ENCODE results near the gene SLC29A4.

SLC29A4 gene

DNA sequence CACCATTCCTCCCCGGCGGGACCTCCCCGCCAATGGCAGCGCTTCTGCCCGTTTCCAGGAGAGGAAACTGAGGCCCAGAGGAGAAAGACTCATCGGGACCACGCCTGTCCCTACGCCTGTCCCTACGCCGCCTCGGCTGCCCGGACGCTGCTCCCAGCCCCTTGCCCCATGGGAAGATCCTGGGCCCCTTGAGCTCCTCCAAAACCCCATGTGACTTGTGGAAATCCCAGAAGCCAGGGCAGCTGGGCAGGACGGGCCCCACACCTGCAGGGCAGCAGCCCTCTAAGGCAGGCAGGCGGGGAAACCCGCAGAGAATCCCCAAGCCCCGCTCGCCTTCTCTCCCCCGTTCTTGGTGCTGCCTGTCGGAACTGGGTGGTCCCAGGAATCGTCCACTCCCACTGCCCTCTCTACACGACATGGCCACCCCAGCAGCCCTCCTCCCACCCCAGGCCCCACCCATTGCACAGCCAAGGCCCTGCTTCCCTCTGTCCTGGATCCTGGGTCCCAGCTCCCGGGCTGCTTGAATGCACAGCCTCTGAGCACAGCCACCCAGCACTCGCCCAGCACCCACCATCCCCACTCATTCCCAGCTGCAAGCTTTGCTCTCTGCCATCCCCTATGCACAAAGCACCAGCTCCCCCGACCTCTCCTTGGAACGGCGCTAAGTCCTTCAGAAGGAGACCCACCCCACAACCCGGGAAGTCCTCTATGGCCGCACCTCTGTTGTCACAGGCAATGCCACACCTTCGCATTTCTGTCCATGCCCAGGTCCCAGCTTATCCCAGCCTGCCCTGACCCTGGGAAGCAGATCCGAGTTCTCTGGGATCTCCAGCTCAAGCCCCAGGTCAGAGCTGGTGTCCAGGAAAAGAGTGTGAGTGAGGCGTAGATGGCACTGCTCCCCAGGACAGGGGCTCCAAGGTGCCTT, 50.6 kb downstream of the SLC29A4 start:
- Histone ChIP-seq H3K4me3 (ENCODE audit: low read depth, low read length, poor library complexity, severe bottlenecking) (no peak overlapping the region), H3K9ac (ENCODE audit: low read length) (no peak overlapping the region), H3K27ac (ENCODE audit: low read depth, low read length, poor library complexity, severe bottlenecking) (no peak overlapping the region), H4K20me1 (ENCODE audit: insufficient read depth, low read length) (no peaks in the 10 kb centered on the region), H3K4me1 (ENCODE audit: insufficient read depth, low read length, severe bottlenecking) (peaks cover 15% of the 10 kb centered on the region), H3K79me2 (ENCODE audit: insufficient read depth, low read length) (no peaks in the 10 kb centered on the region), H2AFZ (ENCODE audit: low read length) (no peak overlapping the region), H3K36me3 (ENCODE audit: insufficient read depth, low read length) (peaks cover 38% of the 10 kb centered on the region), H3F3A (ENCODE audit: insufficient read depth, low read length) (no peaks in the 10 kb centered on the region), H3K9me2 (ENCODE audit: low read depth, low read length) (no peaks in the 10 kb centered on the region), H3K9me3 (ENCODE audit: low read length) (no peaks in the 10 kb centered on the region), H3K27me3 (ENCODE audit: insufficient read depth, low read length) (no peaks in the 10 kb centered on the region), H3K4me2 (ENCODE audit: low read length) (no peak overlapping the region)
- TF ChIP-seq, protein P1, sequence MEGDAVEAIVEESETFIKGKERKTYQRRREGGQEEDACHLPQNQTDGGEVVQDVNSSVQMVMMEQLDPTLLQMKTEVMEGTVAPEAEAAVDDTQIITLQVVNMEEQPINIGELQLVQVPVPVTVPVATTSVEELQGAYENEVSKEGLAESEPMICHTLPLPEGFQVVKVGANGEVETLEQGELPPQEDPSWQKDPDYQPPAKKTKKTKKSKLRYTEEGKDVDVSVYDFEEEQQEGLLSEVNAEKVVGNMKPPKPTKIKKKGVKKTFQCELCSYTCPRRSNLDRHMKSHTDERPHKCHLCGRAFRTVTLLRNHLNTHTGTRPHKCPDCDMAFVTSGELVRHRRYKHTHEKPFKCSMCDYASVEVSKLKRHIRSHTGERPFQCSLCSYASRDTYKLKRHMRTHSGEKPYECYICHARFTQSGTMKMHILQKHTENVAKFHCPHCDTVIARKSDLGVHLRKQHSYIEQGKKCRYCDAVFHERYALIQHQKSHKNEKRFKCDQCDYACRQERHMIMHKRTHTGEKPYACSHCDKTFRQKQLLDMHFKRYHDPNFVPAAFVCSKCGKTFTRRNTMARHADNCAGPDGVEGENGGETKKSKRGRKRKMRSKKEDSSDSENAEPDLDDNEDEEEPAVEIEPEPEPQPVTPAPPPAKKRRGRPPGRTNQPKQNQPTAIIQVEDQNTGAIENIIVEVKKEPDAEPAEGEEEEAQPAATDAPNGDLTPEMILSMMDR (IDR thresholded peaks at IDR 0.05; ENCODE audit: low read length) = no peak
- TF ChIP-seq EZH2 (IDR thresholded peaks at IDR 0.05; ENCODE audit: borderline replicate concordance, low read length) = no peak

DNA sequence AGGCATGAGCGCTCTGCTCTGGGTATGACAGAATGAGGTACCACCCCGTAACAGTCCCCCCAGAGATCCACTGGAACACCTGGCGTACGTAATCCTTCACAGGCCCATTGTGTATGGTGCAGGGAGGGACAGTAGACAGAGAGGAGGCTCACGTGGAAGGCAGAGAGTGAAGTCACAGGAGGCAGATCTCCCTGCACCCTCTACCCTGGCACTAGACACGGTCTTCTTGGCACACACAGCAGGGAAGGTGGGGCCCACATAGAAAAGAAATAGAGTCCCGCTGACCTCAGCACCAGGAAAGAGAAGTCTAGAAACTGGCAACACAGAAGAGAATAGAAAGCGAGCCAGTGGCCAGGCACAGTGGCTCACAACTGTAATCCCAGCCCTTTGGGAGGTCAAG, 51.9 kb downstream of the SLC29A4 start:
- TF ChIP-seq, protein P1 (IDR thresholded peaks at IDR 0.05; ENCODE audit: low read length) = no peak
- no peak for TF ChIP-seq EZH2 (IDR thresholded peaks at IDR 0.05; ENCODE audit: borderline replicate concordance, low read length)
- Histone ChIP-seq H3K9me2 (ENCODE audit: low read depth, low read length) (no peaks in the 10 kb centered on the region), H3K9me3 (ENCODE audit: low read length) (no peaks in the 10 kb centered on the region), H2AFZ (ENCODE audit: low read length) (no peak overlapping the region), H3F3A (ENCODE audit: insufficient read depth, low read length) (no peaks in the 10 kb centered on the region), H3K36me3 (ENCODE audit: insufficient read depth, low read length) (peaks cover 42% of the 10 kb centered on the region), H3K79me2 (ENCODE audit: insufficient read depth, low read length) (no peaks in the 10 kb centered on the region), H3K27ac (ENCODE audit: low read depth, low read length, poor library complexity, severe bottlenecking) (no peak overlapping the region), H4K20me1 (ENCODE audit: insufficient read depth, low read length) (no peaks in the 10 kb centered on the region), H3K4me1 (ENCODE audit: insufficient read depth, low read length, severe bottlenecking) (peaks cover 15% of the 10 kb centered on the region), H3K9ac (ENCODE audit: low read length) (no peak overlapping the region), H3K4me2 (ENCODE audit: low read length) (no peak overlapping the region), H3K27me3 (ENCODE audit: insufficient read depth, low read length) (no peaks in the 10 kb centered on the region), H3K4me3 (ENCODE audit: low read depth, low read length, poor library complexity, severe bottlenecking) (no peak overlapping the region)

DNA sequence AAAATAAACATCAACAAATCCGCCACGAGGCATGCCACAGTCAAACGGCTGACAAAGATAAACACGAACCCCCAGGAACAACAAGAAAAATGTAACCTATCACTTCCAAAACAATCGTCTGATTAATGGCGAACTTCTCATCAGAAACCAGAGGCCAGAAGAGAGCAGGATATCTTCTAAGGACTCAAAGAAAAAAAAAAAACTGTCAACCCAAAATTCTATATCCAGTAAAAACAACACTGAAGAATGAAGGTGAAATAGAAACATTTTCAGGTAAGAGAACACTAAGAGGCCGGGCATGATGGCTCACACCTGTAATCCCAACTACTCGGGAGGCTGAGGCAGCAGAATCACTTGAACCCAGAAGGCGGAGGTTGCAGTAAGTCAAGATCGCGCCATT, 54.3 kb downstream of the SLC29A4 start:
- Histone ChIP-seq H3K4me3 (ENCODE audit: low read depth, low read length, poor library complexity, severe bottlenecking) (no peak overlapping the region), H2AFZ (ENCODE audit: low read length) (no peak overlapping the region), H4K20me1 (ENCODE audit: insufficient read depth, low read length) (no peaks in the 10 kb centered on the region), H3K4me1 (ENCODE audit: insufficient read depth, low read length, severe bottlenecking) (peaks cover 3% of the 10 kb centered on the region), H3K27me3 (ENCODE audit: insufficient read depth, low read length) (no peaks in the 10 kb centered on the region), H3K79me2 (ENCODE audit: insufficient read depth, low read length) (no peaks in the 10 kb centered on the region), H3K9ac (ENCODE audit: low read length) (no peak overlapping the region), H3F3A (ENCODE audit: insufficient read depth, low read length) (no peaks in the 10 kb centered on the region), H3K4me2 (ENCODE audit: low read length) (no peak overlapping the region), H3K9me3 (ENCODE audit: low read length) (no peaks in the 10 kb centered on the region), H3K9me2 (ENCODE audit: low read depth, low read length) (no peaks in the 10 kb centered on the region), H3K27ac (ENCODE audit: low read depth, low read length, poor library complexity, severe bottlenecking) (no peak overlapping the region), H3K36me3 (ENCODE audit: insufficient read depth, low read length) (peaks cover 51% of the 10 kb centered on the region)
- no peak for TF ChIP-seq EZH2 (IDR thresholded peaks at IDR 0.05; ENCODE audit: borderline replicate concordance, low read length)
- TF ChIP-seq, protein P1 (IDR thresholded peaks at IDR 0.05; ENCODE audit: low read length) = no peak

All from OCI-LY1 (cell line).